WTC11 (cell line): Measurements from ENCODE around the gene ANKLE2. TPM values are rescaled to one million over a fixed set of nuclear protein-coding genes. Genes with fewer than 3 reads are reported as not detected.

Experiments used
- ATAC-seq: fragments of 200-7000 bp; cut with Tn5 transposase; 2 replicates; pipeline ENCODE4 v1.10.0; 2021; ENCODE audit warnings: mild to moderate bottlenecking, moderate library complexity
- CTCF ChIA-PET: fragments of 300-600 bp; sonication (Branson Sonifier 250); formaldehyde crosslinking; loops from one replicate; lab custom pipeline; 2021; ENCODE audit warnings: antibody characterized with exemption; lab: Charles Lee
- POLR2A ChIA-PET: fragments of 350-600 bp; sonication (Branson Sonifier 250); formaldehyde crosslinking; loops from one replicate; lab custom pipeline; 2021; ENCODE audit warnings: antibody characterized with exemption; lab: Charles Lee
- DNase-seq: peaks from one replicate; pipeline ENCODE4 v3.0.0; 2021; ENCODE audit warnings: low spot score
- H3K27ac Mint-ChIP-seq: 2 replicates; pipeline ENCODE4 v1.8.0; 2021; ENCODE audit warnings: mixed read lengths
- H3K27me3 Mint-ChIP-seq: 2 replicates; pipeline ENCODE4 v1.8.0; 2021; ENCODE audit warnings: low read depth, mild to moderate bottlenecking, moderate library complexity, mixed read lengths
- H3K36me3 Mint-ChIP-seq: 2 replicates; pipeline ENCODE4 v1.8.0; 2021; ENCODE audit warnings: mixed read lengths
- H3K4me1 Mint-ChIP-seq: 2 replicates; pipeline ENCODE4 v1.8.0; 2022; ENCODE audit warnings: mixed read lengths
- H3K4me3 Mint-ChIP-seq: 2 replicates; pipeline ENCODE4 v1.8.0; 2021; ENCODE audit warnings: mild to moderate bottlenecking, moderate library complexity, mixed read lengths
- H3K9me3 Mint-ChIP-seq: 2 replicates; pipeline ENCODE4 v1.8.0; 2021; ENCODE audit warnings: mixed read lengths
- CREB1 ChIP-seq: sonication (generic); formaldehyde crosslinking; IDR thresholded peaks from 2 replicates; pipeline ENCODE4 v1.8.0; 2023; ENCODE audit warnings: mild to moderate bottlenecking, missing genetic modification reagents
- ELF4 ChIP-seq: sonication (generic); formaldehyde crosslinking; IDR thresholded peaks from 2 replicates; pipeline ENCODE4 v1.8.1; 2022; ENCODE audit warnings: low read depth, mild to moderate bottlenecking, moderate library complexity, missing genetic modification reagents
- EMX1 ChIP-seq: fragments of 250-450 bp; sonication (Bioruptor Pico); IDR thresholded peaks from 2 replicates; pipeline ENCODE4 v1.8.0; 2021; ENCODE audit warnings: mild to moderate bottlenecking
- FOXK1 ChIP-seq: sonication (generic); formaldehyde crosslinking; IDR thresholded peaks from 2 replicates; pipeline ENCODE4 v1.8.0; 2022; ENCODE audit warnings: mild to moderate bottlenecking, moderate library complexity, missing genetic modification reagents
- FOXP1 ChIP-seq: sonication (generic); formaldehyde crosslinking; IDR thresholded peaks from 2 replicates; pipeline ENCODE4 v1.8.0; 2022; ENCODE audit warnings: missing genetic modification reagents, mild to moderate bottlenecking, moderate library complexity, borderline replicate concordance
- HMGA2 ChIP-seq: fragments of 250-450 bp; sonication (Bioruptor Pico); IDR thresholded peaks from 2 replicates; pipeline ENCODE4 v1.4.0; 2021; ENCODE audit warnings: mild to moderate bottlenecking, moderate library complexity
- JAZF1 ChIP-seq: fragments of 250-450 bp; sonication (Bioruptor Pico); IDR thresholded peaks from 2 replicates; pipeline ENCODE4 v1.9.0; 2021; ENCODE audit warnings: moderate library complexity, mild to moderate bottlenecking, inconsistent platforms
- JUN ChIP-seq: sonication (generic); formaldehyde crosslinking; IDR thresholded peaks from 2 replicates; pipeline ENCODE4 v1.8.0; 2023; ENCODE audit warnings: mild to moderate bottlenecking, missing genetic modification reagents
- NFYB ChIP-seq: sonication (generic); formaldehyde crosslinking; conservative IDR thresholded peaks from 2 replicates; pipeline ENCODE4 v1.8.0; 2022; ENCODE audit warnings: low read depth, missing genetic modification reagents
- PRRX2 ChIP-seq: fragments of 250-450 bp; sonication (Bioruptor Pico); IDR thresholded peaks from 2 replicates; pipeline ENCODE4 v1.8.0; 2021; ENCODE audit warnings: mild to moderate bottlenecking
- ZNF121 ChIP-seq: sonication (generic); formaldehyde crosslinking; IDR thresholded peaks from 2 replicates; pipeline ENCODE4 v1.8.0; 2023; ENCODE audit warnings: missing genetic modification reagents
- ZNF138 ChIP-seq: sonication (generic); formaldehyde crosslinking; conservative IDR thresholded peaks from 2 replicates; pipeline ENCODE4 v1.8.1; 2022; ENCODE audit warnings: mild to moderate bottlenecking, moderate library complexity, missing genetic modification reagents
- ZNF416 ChIP-seq: fragments of 250-450 bp; sonication (Bioruptor Pico); IDR thresholded peaks from 2 replicates; pipeline ENCODE4 v1.9.0; 2021; ENCODE audit warnings: mild to moderate bottlenecking, inconsistent platforms
- total RNA-seq: library from RNA; stranded (reverse); gene quantifications from 3 replicates; pipeline ENCODE4 v1.2.3, GENCODE V29; 2021
- TF ChIP-seq, protein P1 (sequence below): sonication (generic); formaldehyde crosslinking; IDR thresholded peaks from 2 replicates; pipeline ENCODE4 v1.8.1; 2023; ENCODE audit warnings: mild to moderate bottlenecking, missing genetic modification reagents
- TF ChIP-seq, protein P2 (sequence below): fragments of 250-450 bp; sonication (Bioruptor Pico); IDR thresholded peaks from 2 replicates; pipeline ENCODE4 v1.9.0; 2021; ENCODE audit warnings: moderate library complexity, mild to moderate bottlenecking, inconsistent platforms, borderline replicate concordance
- TF ChIP-seq, protein P3 (sequence below): sonication (generic); formaldehyde crosslinking; IDR thresholded peaks from 2 replicates; pipeline ENCODE4 v1.8.0; 2022; ENCODE audit warnings: mild to moderate bottlenecking, missing genetic modification reagents
- TF ChIP-seq, protein P4 (sequence below): sonication (generic); formaldehyde crosslinking; conservative IDR thresholded peaks from 2 replicates; pipeline ENCODE4 v1.8.1; 2023; ENCODE audit warnings: mild to moderate bottlenecking, low read depth, missing genetic modification reagents, moderate library complexity
- TF ChIP-seq, protein P5 (sequence below): sonication (generic); formaldehyde crosslinking; IDR thresholded peaks from 2 replicates; pipeline ENCODE4 v1.8.0; 2023; ENCODE audit warnings: missing genetic modification reagents

ANKLE2 gene
- total RNA-seq, 1 experiment from 2014 or later: 63.8 TPM

DNA sequence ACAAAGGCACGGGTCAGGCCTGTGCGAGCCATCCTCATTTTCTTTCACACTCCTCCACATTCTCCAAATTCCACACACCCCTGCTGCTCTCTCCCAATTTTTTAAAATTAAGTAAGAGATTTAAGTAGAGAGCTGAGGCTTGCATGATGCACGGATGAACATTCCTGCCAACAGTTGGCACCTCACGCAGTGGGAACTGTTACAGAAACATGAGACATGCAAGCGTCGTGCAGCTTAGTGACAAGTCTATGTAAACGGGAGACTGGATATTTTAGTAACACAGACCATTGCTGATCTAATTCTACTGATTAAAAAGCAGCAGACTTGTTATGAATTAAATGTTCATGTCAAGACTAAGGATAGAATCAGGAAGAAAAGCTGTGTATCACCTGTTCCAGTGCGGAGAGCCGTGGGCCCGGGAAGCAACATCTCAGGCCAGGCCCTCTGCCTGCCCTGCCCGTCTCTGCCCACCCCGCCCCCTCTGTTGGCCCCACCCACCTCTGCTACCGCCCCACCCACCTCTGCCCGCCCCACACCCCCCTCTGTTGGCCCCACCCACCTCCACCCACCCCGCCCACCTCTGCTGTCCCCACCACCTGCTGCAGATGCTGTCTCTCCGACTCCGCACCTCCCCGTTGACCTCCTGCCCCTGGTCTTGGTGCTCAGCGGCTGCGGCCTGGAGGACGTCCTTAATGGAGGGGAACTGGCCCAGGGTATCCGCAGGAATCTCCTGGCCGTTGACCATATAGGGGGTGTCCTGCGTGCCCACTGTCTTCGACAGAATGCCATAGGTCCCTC lies 45.9 kb upstream of the ANKLE2 start:
- Mint-ChIP-seq H3K4me1 (no peaks in the 10 kb centered on the region), H3K36me3 (peaks cover 66% of the 10 kb centered on the region), H3K4me3 (no peak overlapping the region), H3K27ac (no peak overlapping the region; the same call in 1 of the 2 replicates), H3K9me3 (peaks cover 14% of the 10 kb centered on the region), H3K27me3 (no peaks in the 10 kb centered on the region)
- ATAC-seq (peak; percentile 51), DNase-seq (peak; percentile 31)
- no peak for TF ChIP-seq ZNF121 (CRISPR knock-in tag)
- TF ChIP-seq FOXP1 (CRISPR knock-in tag): no peak
- TF ChIP-seq, protein P1, sequence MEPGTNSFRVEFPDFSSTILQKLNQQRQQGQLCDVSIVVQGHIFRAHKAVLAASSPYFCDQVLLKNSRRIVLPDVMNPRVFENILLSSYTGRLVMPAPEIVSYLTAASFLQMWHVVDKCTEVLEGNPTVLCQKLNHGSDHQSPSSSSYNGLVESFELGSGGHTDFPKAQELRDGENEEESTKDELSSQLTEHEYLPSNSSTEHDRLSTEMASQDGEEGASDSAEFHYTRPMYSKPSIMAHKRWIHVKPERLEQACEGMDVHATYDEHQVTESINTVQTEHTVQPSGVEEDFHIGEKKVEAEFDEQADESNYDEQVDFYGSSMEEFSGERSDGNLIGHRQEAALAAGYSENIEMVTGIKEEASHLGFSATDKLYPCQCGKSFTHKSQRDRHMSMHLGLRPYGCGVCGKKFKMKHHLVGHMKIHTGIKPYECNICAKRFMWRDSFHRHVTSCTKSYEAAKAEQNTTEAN (CRISPR knock-in tag): no peak
- TF ChIP-seq, protein P2, sequence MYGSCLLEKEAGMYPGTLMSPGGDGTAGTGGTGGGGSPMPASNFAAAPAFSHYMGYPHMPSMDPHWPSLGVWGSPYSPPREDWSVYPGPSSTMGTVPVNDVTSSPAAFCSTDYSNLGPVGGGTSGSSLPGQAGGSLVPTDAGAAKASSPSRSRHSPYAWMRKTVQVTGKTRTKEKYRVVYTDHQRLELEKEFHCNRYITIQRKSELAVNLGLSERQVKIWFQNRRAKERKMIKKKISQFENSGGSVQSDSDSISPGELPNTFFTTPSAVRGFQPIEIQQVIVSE (CRISPR knock-in tag): no peak
- TF ChIP-seq JAZF1 (CRISPR knock-in tag): no peak
- no peak for TF ChIP-seq ZNF138 (CRISPR knock-in tag)
- no peak for TF ChIP-seq JUN (CRISPR knock-in tag)
- no peak for TF ChIP-seq ELF4 (CRISPR knock-in tag)
- no peak for TF ChIP-seq CREB1 (CRISPR knock-in tag)
- TF ChIP-seq HMGA2 (CRISPR knock-in tag): no peak
- CTCF ChIA-PET: interaction anchor here (1.2 kb wide), 1 partner anchor 97 kb away, joined by 3 read pairs; no protein-coding TSS in a partner anchor
- POLR2A ChIA-PET: no interaction called here

DNA sequence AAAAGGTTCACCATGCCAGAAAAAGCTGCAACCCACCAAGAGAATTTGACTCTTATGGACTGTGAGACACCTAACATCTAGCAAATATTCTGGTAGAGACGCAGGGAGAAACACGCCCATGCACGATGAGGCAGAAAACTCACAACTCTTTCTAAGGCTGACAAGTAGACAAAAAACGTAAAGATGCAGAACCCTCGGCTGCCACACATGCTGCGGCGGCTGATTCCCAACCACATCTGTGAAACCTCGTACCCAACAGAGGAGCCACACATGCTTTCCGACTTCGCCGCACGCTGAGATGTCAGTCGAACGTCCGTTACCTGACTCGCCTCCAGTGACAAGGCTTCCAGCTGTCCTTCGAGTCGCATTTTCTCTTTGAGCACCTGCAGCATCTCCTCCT lies 45.2 kb upstream of the ANKLE2 start:
- Mint-ChIP-seq H3K4me1 (no peaks in the 10 kb centered on the region), H3K27me3 (no peaks in the 10 kb centered on the region), H3K4me3 (no peak overlapping the region), H3K9me3 (peaks cover 9% of the 10 kb centered on the region), H3K36me3 (peaks cover 64% of the 10 kb centered on the region), H3K27ac (no peak overlapping the region)
- ChIA-PET POLR2A (no interaction called here), CTCF (interaction anchor here (1.0 to 1.2 kb wide), 2 partner anchors 95 to 98 kb away, joined by 3 to 4 read pairs; no protein-coding TSS in a partner anchor)
- ATAC-seq (no peak), DNase-seq (no peak)
- TF ChIP-seq PRRX2 (CRISPR knock-in tag): no peak
- TF ChIP-seq EMX1: no peak
- TF ChIP-seq, protein P3, sequence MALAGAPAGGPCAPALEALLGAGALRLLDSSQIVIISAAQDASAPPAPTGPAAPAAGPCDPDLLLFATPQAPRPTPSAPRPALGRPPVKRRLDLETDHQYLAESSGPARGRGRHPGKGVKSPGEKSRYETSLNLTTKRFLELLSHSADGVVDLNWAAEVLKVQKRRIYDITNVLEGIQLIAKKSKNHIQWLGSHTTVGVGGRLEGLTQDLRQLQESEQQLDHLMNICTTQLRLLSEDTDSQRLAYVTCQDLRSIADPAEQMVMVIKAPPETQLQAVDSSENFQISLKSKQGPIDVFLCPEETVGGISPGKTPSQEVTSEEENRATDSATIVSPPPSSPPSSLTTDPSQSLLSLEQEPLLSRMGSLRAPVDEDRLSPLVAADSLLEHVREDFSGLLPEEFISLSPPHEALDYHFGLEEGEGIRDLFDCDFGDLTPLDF (CRISPR knock-in tag): no peak
- TF ChIP-seq, protein P4, sequence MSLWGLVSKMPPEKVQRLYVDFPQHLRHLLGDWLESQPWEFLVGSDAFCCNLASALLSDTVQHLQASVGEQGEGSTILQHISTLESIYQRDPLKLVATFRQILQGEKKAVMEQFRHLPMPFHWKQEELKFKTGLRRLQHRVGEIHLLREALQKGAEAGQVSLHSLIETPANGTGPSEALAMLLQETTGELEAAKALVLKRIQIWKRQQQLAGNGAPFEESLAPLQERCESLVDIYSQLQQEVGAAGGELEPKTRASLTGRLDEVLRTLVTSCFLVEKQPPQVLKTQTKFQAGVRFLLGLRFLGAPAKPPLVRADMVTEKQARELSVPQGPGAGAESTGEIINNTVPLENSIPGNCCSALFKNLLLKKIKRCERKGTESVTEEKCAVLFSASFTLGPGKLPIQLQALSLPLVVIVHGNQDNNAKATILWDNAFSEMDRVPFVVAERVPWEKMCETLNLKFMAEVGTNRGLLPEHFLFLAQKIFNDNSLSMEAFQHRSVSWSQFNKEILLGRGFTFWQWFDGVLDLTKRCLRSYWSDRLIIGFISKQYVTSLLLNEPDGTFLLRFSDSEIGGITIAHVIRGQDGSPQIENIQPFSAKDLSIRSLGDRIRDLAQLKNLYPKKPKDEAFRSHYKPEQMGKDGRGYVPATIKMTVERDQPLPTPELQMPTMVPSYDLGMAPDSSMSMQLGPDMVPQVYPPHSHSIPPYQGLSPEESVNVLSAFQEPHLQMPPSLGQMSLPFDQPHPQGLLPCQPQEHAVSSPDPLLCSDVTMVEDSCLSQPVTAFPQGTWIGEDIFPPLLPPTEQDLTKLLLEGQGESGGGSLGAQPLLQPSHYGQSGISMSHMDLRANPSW (CRISPR knock-in tag): no peak
- TF ChIP-seq NFYB (CRISPR knock-in tag): no peak
- TF ChIP-seq, protein P5, sequence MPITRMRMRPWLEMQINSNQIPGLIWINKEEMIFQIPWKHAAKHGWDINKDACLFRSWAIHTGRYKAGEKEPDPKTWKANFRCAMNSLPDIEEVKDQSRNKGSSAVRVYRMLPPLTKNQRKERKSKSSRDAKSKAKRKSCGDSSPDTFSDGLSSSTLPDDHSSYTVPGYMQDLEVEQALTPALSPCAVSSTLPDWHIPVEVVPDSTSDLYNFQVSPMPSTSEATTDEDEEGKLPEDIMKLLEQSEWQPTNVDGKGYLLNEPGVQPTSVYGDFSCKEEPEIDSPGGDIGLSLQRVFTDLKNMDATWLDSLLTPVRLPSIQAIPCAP (CRISPR knock-in tag): no peak
- no peak for TF ChIP-seq FOXK1 (CRISPR knock-in tag)
- no peak for TF ChIP-seq ZNF416 (CRISPR knock-in tag)
